Mesodermal cell (in vitro differentiated cells): ENCODE measurements around the gene AGBL1.

ENCODE experiments used
- H3K27ac ChIP-seq: 2 replicates; pipeline ENCODE4 v1.7.0; 2013; ENCODE audit warnings: mild to moderate bottlenecking, low read depth, low read length, moderate library complexity; ENCODE audit not compliant: severe bottlenecking
- H3K36me3 ChIP-seq: 2 replicates; pipeline ENCODE4 v1.7.1; 2013; ENCODE audit warnings: mild to moderate bottlenecking, low read length, moderate library complexity; ENCODE audit not compliant: control insufficient read depth, insufficient read depth
- H3K4me1 ChIP-seq: one replicate; pipeline ENCODE4 v1.7.1; 2013; ENCODE audit warnings: mild to moderate bottlenecking, low read length; ENCODE audit not compliant: insufficient read depth, control insufficient read depth, poor library complexity, severe bottlenecking
- H3K4me3 ChIP-seq: 2 replicates; pipeline ENCODE4 v1.7.0; 2013; ENCODE audit warnings: low read length, control low read depth, mild to moderate bottlenecking; ENCODE audit not compliant: insufficient read depth, poor library complexity, severe bottlenecking; ENCODE audit errors: extremely low read depth
- H3K9me3 ChIP-seq: 2 replicates; pipeline ENCODE4 v1.7.1; 2013; ENCODE audit warnings: mild to moderate bottlenecking, low read length, moderate library complexity; ENCODE audit not compliant: control insufficient read depth
- WGBS, 2 experiments: methylation state at CpG; one replicate each; pipeline ENCODE4 v1.1.5; 2013; ENCODE audit warnings: missing lambda C conversion rate in 2 of 2; ENCODE audit not compliant: insufficient coverage in 2 of 2; 5-methylcytosine and 5-hydroxymethylcytosine counted together

The AGBL1 gene

GRCh38 chr15:86162641-86163040 is 83.0 kb downstream of the AGBL1 start:
- no peak overlapping the region for H3K27ac ChIP-seq
- H3K9me3 ChIP-seq: no peaks in the 10 kb centered on the region
- no peak overlapping the region for H3K4me3 ChIP-seq
- 100% methylated on average over 1 of the region's 2 CpGs; no CpG with 5 or more reads in 1 of the 2 experiments for WGBS, 2 experiments
- no peaks in the 10 kb centered on the region for H3K36me3 ChIP-seq
- H3K4me1 ChIP-seq: peaks cover 19% of the 10 kb centered on the region

DNA sequence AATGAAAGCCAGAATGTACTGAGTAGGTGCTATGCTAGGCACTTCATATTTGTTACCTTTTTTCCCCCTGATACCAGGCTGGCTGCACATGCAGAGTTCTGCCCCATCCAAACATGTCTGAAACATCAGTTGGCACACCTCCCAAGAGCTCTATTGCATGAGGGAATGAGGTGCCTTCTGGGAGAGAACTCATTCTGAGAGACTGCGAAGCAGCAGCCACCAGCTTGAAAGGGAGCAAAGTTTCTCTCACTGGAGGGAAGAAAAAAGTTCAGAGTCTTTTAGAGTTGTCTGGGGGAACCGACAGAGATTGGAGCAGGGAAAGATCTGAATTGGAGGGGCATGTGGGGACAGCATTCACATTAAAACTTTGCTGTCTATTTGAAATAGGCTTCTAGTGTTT is 84.1 kb downstream of the AGBL1 start:
- WGBS, 2 experiments: 88 to 100% methylated on average over 2 of the region's 2 CpGs
- H3K36me3 ChIP-seq: no peaks in the 10 kb centered on the region
- H3K4me1 ChIP-seq: peaks cover 19% of the 10 kb centered on the region
- H3K4me3 ChIP-seq: no peak overlapping the region
- no peaks in the 10 kb centered on the region for H3K9me3 ChIP-seq
- H3K27ac ChIP-seq: peak overlapping the region; percentile 96

DNA sequence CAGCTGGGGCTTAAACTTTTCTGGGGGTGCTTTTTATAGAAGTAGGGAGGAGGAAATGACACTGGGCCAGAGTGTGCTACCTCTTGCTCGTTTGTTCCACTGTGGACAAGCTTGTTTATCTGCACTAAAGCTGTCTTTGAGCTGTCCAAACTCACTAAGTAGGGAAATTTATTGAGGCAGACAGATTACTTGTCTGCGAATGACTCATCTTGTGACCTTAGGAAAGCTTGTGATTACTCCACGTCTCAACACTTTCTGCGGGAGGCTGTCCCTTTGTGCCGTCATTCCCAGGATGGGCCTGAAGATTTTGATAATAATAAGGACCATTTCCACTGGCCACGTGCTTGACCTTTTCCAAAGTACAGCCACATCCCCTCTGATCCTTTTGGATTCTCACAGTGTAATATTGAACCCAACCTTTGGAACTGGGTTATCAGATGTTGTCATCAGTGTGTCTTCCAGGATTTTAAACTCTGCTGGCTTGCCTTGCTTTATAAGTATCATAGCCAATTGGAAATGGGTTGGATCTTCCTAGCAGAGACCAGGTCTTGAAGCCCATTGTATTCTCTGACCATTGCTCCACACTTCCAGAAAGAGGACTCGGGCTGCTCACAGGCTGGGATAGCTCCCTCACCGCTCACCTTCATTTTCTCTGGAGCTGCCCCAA is 84.7 kb downstream of the AGBL1 start:
- peaks cover 19% of the 10 kb centered on the region for H3K4me1 ChIP-seq
- no peaks in the 10 kb centered on the region for H3K9me3 ChIP-seq
- no peaks in the 10 kb centered on the region for H3K36me3 ChIP-seq
- peak overlapping the region; percentile 96 for H3K27ac ChIP-seq
- H3K4me3 ChIP-seq: no peak overlapping the region
- 71 to 82% methylated on average over 4 to 6 of the region's 8 CpGs for WGBS, 2 experiments

DNA sequence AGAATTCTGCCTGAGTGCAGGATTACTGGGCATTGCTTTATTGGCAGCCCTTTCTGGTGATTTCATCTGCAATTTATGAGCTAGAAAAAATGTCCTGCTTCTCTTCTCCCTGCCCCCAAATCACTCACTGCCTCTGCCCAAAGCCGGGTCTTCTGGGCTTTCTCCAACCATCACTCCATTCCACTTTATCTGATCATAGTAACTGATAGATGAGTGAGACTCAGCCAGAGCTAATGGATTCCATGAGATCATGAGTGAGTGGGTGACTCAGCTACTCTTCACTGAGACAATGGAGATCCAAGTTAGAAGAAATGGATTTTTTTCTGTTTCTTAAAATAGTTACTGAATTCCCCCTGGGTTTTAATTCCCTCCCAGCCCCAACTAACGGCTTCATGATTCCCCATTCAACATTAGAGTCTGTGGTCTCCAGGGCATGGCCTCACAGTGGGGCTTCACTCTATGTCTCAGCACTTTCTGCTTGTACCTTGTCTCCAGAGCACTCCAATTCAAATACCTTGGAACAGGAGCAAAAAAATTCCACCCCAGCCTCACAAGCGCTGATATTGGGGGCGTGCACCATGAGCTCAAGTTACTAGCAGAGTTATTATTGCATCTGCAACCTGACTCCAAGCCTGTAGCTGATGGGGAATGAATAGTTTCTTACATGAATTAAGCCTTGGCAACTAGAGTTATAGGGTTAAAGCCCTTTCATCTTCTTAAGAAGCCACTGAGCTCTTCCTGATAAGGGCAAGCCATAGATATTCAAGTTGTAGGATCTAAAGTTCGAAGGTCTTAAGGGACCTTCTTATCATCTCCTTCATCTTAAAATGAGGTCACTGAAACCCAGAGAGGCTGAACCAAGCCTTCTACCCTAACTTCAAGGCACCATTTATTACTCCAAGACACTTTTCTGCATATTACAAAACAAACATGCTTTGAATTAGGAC is 85.9 kb downstream of the AGBL1 start:
- Histone ChIP-seq H3K4me1 (peaks cover 19% of the 10 kb centered on the region), H3K9me3 (no peaks in the 10 kb centered on the region), H3K27ac (peak overlapping the region; percentile 96), H3K36me3 (no peaks in the 10 kb centered on the region), H3K4me3 (no peak overlapping the region)
- WGBS, 2 experiments: 60 to 62% methylated on average over 1 to 4 of the region's 5 CpGs

- H3K27ac ChIP-seq: no peak overlapping the region
- H3K4me3 ChIP-seq: no peak overlapping the region
- H3K36me3 ChIP-seq: no peaks in the 10 kb centered on the region
- no peaks in the 10 kb centered on the region for H3K9me3 ChIP-seq
- H3K4me1 ChIP-seq: peaks cover 16% of the 10 kb centered on the region
Measured at GRCh38 chr15:86167841-86168240, 88.2 kb downstream of the AGBL1 start.

DNA sequence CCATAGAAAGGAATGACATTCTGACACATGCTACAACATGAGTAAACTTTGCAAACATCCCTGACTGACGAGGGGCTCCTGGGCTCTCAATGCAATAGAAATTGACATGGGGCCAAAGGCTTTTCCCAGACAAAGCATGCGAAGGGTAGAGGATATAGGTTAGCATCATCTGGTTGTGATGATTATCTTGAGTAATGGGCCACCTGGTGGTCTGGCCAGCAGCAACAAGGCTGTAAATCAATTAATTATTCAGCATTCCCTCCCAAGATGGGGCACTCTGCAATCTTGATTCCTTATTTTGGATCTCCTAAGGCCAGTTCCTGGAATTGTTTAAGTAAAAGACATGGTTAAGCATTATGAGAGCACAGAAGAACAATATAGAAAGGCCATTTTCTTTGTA is 99.2 kb downstream of the AGBL1 start:
- no peaks in the 10 kb centered on the region for H3K9me3 ChIP-seq
- WGBS, 2 experiments: 53 to 60% methylated on average over 1 to 2 of the region's 2 CpGs
- no peak overlapping the region for H3K27ac ChIP-seq
- no peaks in the 10 kb centered on the region for H3K36me3 ChIP-seq
- H3K4me1 ChIP-seq: no peaks in the 10 kb centered on the region
- H3K4me3 ChIP-seq: no peak overlapping the region

- 61 to 83% methylated on average over 2 of the region's 6 CpGs for WGBS, 2 experiments
- H3K27ac ChIP-seq: no peak overlapping the region
Measured at GRCh38 chr15:86183596-86184491, 104.2 kb downstream of the AGBL1 start.

DNA sequence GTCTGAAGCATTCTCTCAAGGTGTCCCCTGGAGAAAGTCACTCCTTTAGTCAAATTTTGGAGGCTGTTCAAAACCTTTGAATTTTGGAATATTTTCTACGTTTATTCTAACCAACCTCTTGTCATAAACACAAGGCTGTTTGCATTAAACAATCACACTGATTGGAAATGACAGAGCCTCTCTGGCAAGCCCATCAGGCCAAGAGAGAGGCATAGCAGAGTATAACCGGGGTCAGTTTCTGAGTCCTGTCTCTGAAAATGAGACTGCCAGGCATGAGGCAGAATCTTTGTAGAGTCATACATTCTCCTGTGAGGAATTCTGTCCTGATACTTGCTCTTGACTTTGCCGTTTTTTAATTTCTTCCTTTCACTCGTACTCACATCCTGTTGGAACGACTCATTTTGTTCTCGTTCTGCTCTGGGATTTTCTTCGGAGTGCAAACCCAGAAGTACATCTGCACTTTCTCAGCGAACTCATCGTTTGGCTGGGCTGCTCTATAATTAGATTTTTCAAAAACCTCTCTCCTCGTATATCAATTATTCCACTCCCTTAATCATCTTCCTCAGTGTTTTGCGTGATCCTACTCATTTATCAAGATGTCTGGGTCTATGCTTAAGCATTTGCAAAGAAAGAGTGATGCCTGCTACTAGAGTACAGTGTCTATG is 114.2 kb downstream of the AGBL1 start:
- Histone ChIP-seq H3K27ac (peak overlapping the region; percentile 33), H3K4me1 (no peaks in the 10 kb centered on the region), H3K9me3 (no peaks in the 10 kb centered on the region), H3K4me3 (no peak overlapping the region), H3K36me3 (no peaks in the 10 kb centered on the region)
- WGBS, 2 experiments: 87 to 89% methylated on average over 10 to 11 of the region's 11 CpGs

More at GRCh38 chr15:86183596-86184491, 104.2 kb downstream of the AGBL1 start:
- no peak overlapping the region for H3K4me3 ChIP-seq
- no peaks in the 10 kb centered on the region for H3K9me3 ChIP-seq
- H3K4me1 ChIP-seq: no peaks in the 10 kb centered on the region
- no peaks in the 10 kb centered on the region for H3K36me3 ChIP-seq

- Histone ChIP-seq H3K4me3 (no peak overlapping the region), H3K4me1 (no peaks in the 10 kb centered on the region), H3K27ac (no peak overlapping the region), H3K9me3 (no peaks in the 10 kb centered on the region), H3K36me3 (no peaks in the 10 kb centered on the region)
Measured at GRCh38 chr15:86197770-86198169, 118.1 kb downstream of the AGBL1 start.

- WGBS, 2 experiments: 100% methylated on average over 3 to 4 of the region's 7 CpGs
- Histone ChIP-seq H3K4me1 (no peaks in the 10 kb centered on the region), H3K9me3 (no peaks in the 10 kb centered on the region), H3K4me3 (no peak overlapping the region), H3K36me3 (no peaks in the 10 kb centered on the region), H3K27ac (no peak overlapping the region)
Measured at GRCh38 chr15:86199467-86200145, 119.9 kb downstream of the AGBL1 start.
